SK-N-SH (cell line): ENCODE data around the gene HOMER3.

ENCODE experiments used
- CTCF ChIP-seq: fragments of 200-600 bp; sonication (generic); IDR thresholded peaks from 2 replicates; pipeline ENCODE4 v1.6.1; 2017; ENCODE audit warnings: antibody characterized with exemption, mild to moderate bottlenecking, moderate library complexity
- EZH2phosphoT487 ChIP-seq: fragments of 200-600 bp; sonication (generic); IDR thresholded peaks from 2 replicates; pipeline ENCODE4 v1.6.1; 2017; ENCODE audit warnings: low read depth, mixed run types, mild to moderate bottlenecking, antibody characterized with exemption, moderate library complexity, borderline replicate concordance
- FOXM1 ChIP-seq: IDR thresholded peaks from 2 replicates; pipeline ENCODE4 v1.4.0; 2012; ENCODE audit warnings: low read depth, mild to moderate bottlenecking
- GABPA ChIP-seq: IDR thresholded peaks from 2 replicates; pipeline ENCODE4 v1.4.0; 2012; ENCODE audit warnings: low read depth, mild to moderate bottlenecking
- JUND ChIP-seq: IDR thresholded peaks from 2 replicates; pipeline ENCODE4 v1.4.0; 2012
- PBX3 ChIP-seq: IDR thresholded peaks from 2 replicates; pipeline ENCODE4; 2012
- POLR2AphosphoS5 ChIP-seq: IDR thresholded peaks from 2 replicates; pipeline ENCODE4 v1.6.1; 2012; ENCODE audit warnings: low read depth, low read length
- REST ChIP-seq: IDR thresholded peaks from 2 replicates; pipeline ENCODE4 v1.6.1; 2012; ENCODE audit warnings: mild to moderate bottlenecking, low read depth, low read length, moderate library complexity
- RFX5 ChIP-seq: IDR thresholded peaks from 2 replicates; pipeline ENCODE4 v1.6.1; 2012; ENCODE audit warnings: mild to moderate bottlenecking, improper control_type of control experiment, low read length
- RXRA ChIP-seq: IDR thresholded peaks from 2 replicates; pipeline ENCODE4 v1.4.0; 2012; ENCODE audit warnings: low read depth, mild to moderate bottlenecking, borderline replicate concordance
- TCF12 ChIP-seq: IDR thresholded peaks from 2 replicates; pipeline ENCODE4 v1.4.0; 2012
- USF1 ChIP-seq: IDR thresholded peaks from 2 replicates; pipeline ENCODE4 v1.4.0; 2012; ENCODE audit warnings: low read depth, borderline replicate concordance
- USF2 ChIP-seq: fragments of 150-350 bp; IDR thresholded peaks from 2 replicates; pipeline ENCODE4 v1.6.1; 2017; ENCODE audit warnings: antibody characterized with exemption, low read length, low read depth, borderline replicate concordance
- YY1 ChIP-seq: IDR thresholded peaks from 2 replicates; pipeline ENCODE4 v1.4.0; 2012; ENCODE audit warnings: low read depth, mild to moderate bottlenecking

- TF ChIP-seq RFX5 (no peak), TCF12 (no peak), GABPA (no peak), RXRA (no peak), POLR2AphosphoS5 (no peak), EZH2phosphoT487 (no peak), CTCF (no peak), YY1 (no peak), PBX3 (no peak), USF2 (no peak), USF1 (no peak), FOXM1 (no peak), REST (no peak), JUND (no peak)
These were observed 34.2 kb downstream of the HOMER3 start for GRCh38 chr19:18906605-18907519.
